ENCODE data around the gene POLR2E. TPM values are rescaled to one million over a fixed set of nuclear protein-coding genes. Genes with fewer than 3 reads are reported as not detected.

Gene POLR2E
- total and polyA plus RNA-seq, 9 of the 15 experiments (the other 6 are each of a cell fraction or from before 2014, with no cell fraction given): 3.4 to 413 (median 244) TPM

DNA sequence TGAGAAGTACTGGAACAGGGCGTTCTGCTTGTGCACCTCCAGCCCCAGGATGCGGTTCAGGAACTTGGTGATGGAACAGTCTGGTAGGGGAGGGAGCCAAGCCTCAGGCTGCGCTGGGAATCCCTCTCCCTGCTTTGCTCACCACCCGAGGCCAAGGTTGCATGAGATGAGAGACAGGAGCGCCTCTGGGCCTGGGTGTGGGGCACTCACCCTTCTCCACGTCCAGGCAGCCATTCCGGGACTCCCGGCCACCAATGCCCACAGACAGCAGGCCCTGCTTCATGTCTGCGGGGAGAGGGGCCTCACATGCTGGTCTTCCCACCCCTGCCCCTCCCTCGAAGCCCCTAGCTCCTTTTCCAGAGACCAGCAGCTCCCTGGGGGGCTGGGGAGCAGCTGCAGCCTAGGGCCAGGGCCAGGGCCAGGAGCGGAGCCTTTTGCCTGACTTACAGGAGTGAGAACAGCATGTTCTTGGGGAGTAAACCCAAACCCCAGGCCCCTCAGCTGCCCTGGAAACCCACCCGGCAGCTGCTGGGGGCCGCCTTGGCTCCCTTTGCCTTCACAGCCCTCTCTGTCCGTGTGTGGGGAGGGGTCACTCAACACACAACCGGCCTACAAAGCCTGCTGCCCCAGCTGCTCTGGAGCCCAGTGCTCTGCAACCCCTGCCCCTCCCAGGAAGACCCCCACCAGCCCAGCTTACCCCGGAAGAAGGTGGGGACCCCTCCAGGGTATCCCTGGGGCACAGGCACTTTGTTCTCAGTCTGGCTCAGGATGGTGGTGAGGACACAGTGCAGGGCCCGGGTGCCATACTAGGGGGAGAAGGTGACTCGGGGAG lies 15.8 kb upstream of the POLR2E start:
- ATAC-seq (no peak), FAIRE-seq (no peak), DNase-seq (ENCODE audit: extremely low read depth in 1 of 4, low spot score in 3 of 4) (no peak)
- Histone ChIP-seq H3K4me1 (replicated peaks in 1 of 2; ENCODE audit: control insufficient read depth in 2 of 2, insufficient read depth in 2 of 2, low read length in 2 of 2) (peaks cover 9 to 85% of the 10 kb centered on the region in 2 experiments), H3K79me2 (ENCODE audit: control insufficient read depth, insufficient read depth, low read length) (peaks cover 7% of the 10 kb centered on the region; the same call in 2 of the 3 replicates), H3K36me3 (ENCODE audit: control insufficient read depth, insufficient read depth, low read length) (peaks cover 70% of the 10 kb centered on the region; the same call in 2 of the 3 replicates), H3K27ac (ENCODE audit: extremely low read depth, low read depth, low read length) (no peak overlapping the region), H2AFZ (ENCODE audit: low read depth, low read length) (no peak overlapping the region), H3K9me3 (replicated peaks; ENCODE audit: control insufficient read depth, insufficient read depth, low read depth, low read length) (no peaks in the 10 kb centered on the region), H3K4me2 (ENCODE audit: insufficient read depth, low read length) (no peak overlapping the region), H3K27me3 (ENCODE audit: control insufficient read depth in 2 of 2, insufficient read depth in 2 of 2, low read length in 2 of 2) (no peaks in the 10 kb centered on the region), H4K20me1 (replicated peaks; ENCODE audit: control insufficient read depth, insufficient read depth, low read length) (no peaks in the 10 kb centered on the region), H3K4me3 (no peak overlapping the region), H3K9ac (ENCODE audit: insufficient read depth in 1 of 2, low read depth in 2 of 2, low read length in 2 of 2) (peak overlapping the region in 1 of 2 experiments; percentile 6; a peak in 1 of 4 replicates), H3K9me1 (ENCODE audit: control insufficient read depth, insufficient read depth, low read length) (no peaks in the 10 kb centered on the region)
- ChIA-PET CTCF (ENCODE audit: low intra/inter-chr PET ratio) (interaction anchor here (3.8 kb wide), 1 partner anchor 129 kb away, joined by 21 read pairs; the partner anchor contains the start of gene ATP5F1D), POLR2A (interaction anchor here (0.7 to 1.0 kb wide), 3 partner anchors 20 to 110 kb away, joined by 4 to 5 read pairs (median 4); no protein-coding TSS in a partner anchor)
- 86% methylated on average over 14 of the region's 18 CpGs for WGBS (ENCODE audit: insufficient coverage, low coverage, missing lambda C conversion rate)
- in situ Hi-C loops (cut with MboI) (no loop called here), intact Hi-C loops (cut with micrococcal nuclease) (loop anchor here (5.0 kb wide), 1 partner anchor 81 kb away; no protein-coding TSS in a partner anchor)
- no TSS peak for BruUV-seq (replicated peaks)
- no peak for TF ChIP-seq E2F6 (IDR thresholded peaks at IDR 0.05; ENCODE audit: borderline replicate concordance in 1 of 2, extremely low read depth in 1 of 2, insufficient read depth in 1 of 2, insufficient read length in 1 of 2, low read depth in 1 of 2, low read length in 1 of 2, poor library complexity in 1 of 2, severe bottlenecking in 1 of 2)
- peak; percentile 63 for TF ChIP-seq POLR2G (IDR thresholded peaks at IDR 0.05; ENCODE audit: low read depth, low read length)

All from K562 (cell line).